Body of pancreas (tissue), 4 donors: ENCODE data around the gene EEPD1. TPM values are rescaled to one million over a fixed set of nuclear protein-coding genes. Genes with fewer than 3 reads are reported as not detected.

Source experiments
- ATAC-seq: fragments of 150-250 bp; one replicate; pipeline ENCODE4 v1.9.1; 2016
- DNase-seq, 4 donors: peaks; one replicate each; pipeline ENCODE4 v3.0.0-alpha.2; 2019
- H3K27ac ChIP-seq, 4 donors: fragments of 200-600 bp; sonication (generic); 1 replicate in 3 of 4; 2 replicates in 1 of 4; pipeline versions ENCODE4 v1.5.1 to v1.6.1; 2016 to 2019; ENCODE audit warnings: mild to moderate bottlenecking in 1 of 4, mixed read lengths in 1 of 4, moderate library complexity in 1 of 4
- H3K27me3 ChIP-seq, 2 donors: fragments of 200-600 bp; sonication (generic); one replicate each; pipeline ENCODE4 v1.6.0; 2016; ENCODE audit warnings: mild to moderate bottlenecking in 1 of 2
- H3K36me3 ChIP-seq, 2 donors: fragments of 200-600 bp; sonication (generic); replicated peaks in 1 of 2; 2 replicates each; pipeline ENCODE4 v1.5.1; 2016; ENCODE audit warnings: low read depth in 2 of 2; ENCODE audit not compliant: insufficient read depth in 1 of 2
- H3K4me1 ChIP-seq: fragments of 200-600 bp; sonication (generic); one replicate; pipeline ENCODE4 v1.6.0; 2016
- H3K4me3 ChIP-seq, 2 donors: fragments of 200-600 bp; sonication (generic); 1 replicate in 1 of 2; 2 replicates in 1 of 2; pipeline ENCODE4 v1.5.1; 2016 to 2019
- H3K9me3 ChIP-seq, 3 donors: fragments of 200-600 bp; sonication (generic); 1 replicate in 2 of 3; 2 replicates in 1 of 3; pipeline ENCODE4 v1.5.1; 2016
- CTCF ChIP-seq, 7 experiments: fragments of 450-650 bp in 4 of 7; fragments of 200-600 bp in 3 of 7; sonication (generic) in 3 of 7; IDR thresholded peaks; one replicate each; pipeline ENCODE4 v1.5.1; 2016 to 2019; ENCODE audit warnings: antibody characterized with exemption in 7 of 7
- POLR2A ChIP-seq, 3 donors: fragments of 450-650 bp; IDR thresholded peaks; one replicate each; pipeline ENCODE4 v1.6.1; 2016; ENCODE audit warnings: antibody characterized with exemption in 3 of 3, mild to moderate bottlenecking in 2 of 3
- WGBS, 2 donors: methylation state at CpG; one replicate each; pipeline ENCODE4 v1.1.5; 2017; 5-methylcytosine and 5-hydroxymethylcytosine counted together
- intact Hi-C: fragments of 100-400 bp; cut with DNase I; formaldehyde crosslinking; loops from one replicate; pipeline ENCODE4 v1.15.1; 2023
- total RNA-seq, 2 donors: library from RNA; depleted of rRNA; stranded (reverse); fragments of >200 nt; gene quantifications; one replicate each; pipeline ENCODE4 v1.1.0, GENCODE V29; 2016

Gene EEPD1
- total RNA-seq, 2 donors from 2014 or later: 13.5 to 24.1 TPM

GRCh38 chr7:36279926-36280315, 126.9 kb downstream of the EEPD1 start:
- H3K36me3 ChIP-seq: no peaks in the 10 kb centered on the region
- WGBS, 2 donors: 94 to 98% methylated on average over 9 of the region's 9 CpGs
- H3K9me3 ChIP-seq: no peaks in the 10 kb centered on the region
- peaks cover 62% of the 10 kb centered on the region for H3K4me1 ChIP-seq
- no peaks in the 10 kb centered on the region for H3K27me3 ChIP-seq
- DNase-seq (no peak), ATAC-seq (no peak)
- TF ChIP-seq POLR2A (IDR thresholded peaks at IDR 0.05) (no peak), CTCF (IDR thresholded peaks at IDR 0.05) (no peak)
- intact Hi-C loops: no loop called here
- H3K27ac ChIP-seq: peak overlapping the region in 1 of 4 donors; percentile 76
- H3K4me3 ChIP-seq: no peak overlapping the region

- 39 to 52% methylated on average over 13 to 18 of the region's 18 CpGs for WGBS, 2 donors
- Histone ChIP-seq H3K9me3 (no peaks in the 10 kb centered on the region), H3K27ac (peak overlapping the region in 3 of 4 donors; percentile 51 to 76 (median 70)), H3K4me1 (peaks cover 67% of the 10 kb centered on the region), H3K4me3 (no peak overlapping the region), H3K27me3 (no peaks in the 10 kb centered on the region), H3K36me3 (no peaks in the 10 kb centered on the region)
- no peak for TF ChIP-seq CTCF (IDR thresholded peaks at IDR 0.05)
- TF ChIP-seq POLR2A (IDR thresholded peaks at IDR 0.05): peak in 1 of 3 donors; percentile 10
- intact Hi-C loops: no loop called here
- DNase-seq (peak in 3 of 4 donors; percentile 52 to 72 (median 57)), ATAC-seq (peak; percentile 58)
Measured at GRCh38 chr7:36280840-36281812, 128.1 kb downstream of the EEPD1 start.

- H3K4me1 ChIP-seq: peaks cover 68% of the 10 kb centered on the region
- no peaks in the 10 kb centered on the region for H3K27me3 ChIP-seq
- ATAC-seq (no peak), DNase-seq (no peak)
- no peaks in the 10 kb centered on the region for H3K9me3 ChIP-seq
- H3K36me3 ChIP-seq: no peaks in the 10 kb centered on the region
- intact Hi-C loops: no loop called here
- WGBS, 2 donors: 71 to 73% methylated on average over 10 of the region's 10 CpGs
- TF ChIP-seq CTCF (IDR thresholded peaks at IDR 0.05) (no peak), POLR2A (IDR thresholded peaks at IDR 0.05) (no peak)
- peak overlapping the region in 3 of 4 donors; percentile 51 to 76 (median 70) for H3K27ac ChIP-seq
- no peak overlapping the region for H3K4me3 ChIP-seq
Measured at GRCh38 chr7:36281945-36282717, 129.1 kb downstream of the EEPD1 start.

DNA sequence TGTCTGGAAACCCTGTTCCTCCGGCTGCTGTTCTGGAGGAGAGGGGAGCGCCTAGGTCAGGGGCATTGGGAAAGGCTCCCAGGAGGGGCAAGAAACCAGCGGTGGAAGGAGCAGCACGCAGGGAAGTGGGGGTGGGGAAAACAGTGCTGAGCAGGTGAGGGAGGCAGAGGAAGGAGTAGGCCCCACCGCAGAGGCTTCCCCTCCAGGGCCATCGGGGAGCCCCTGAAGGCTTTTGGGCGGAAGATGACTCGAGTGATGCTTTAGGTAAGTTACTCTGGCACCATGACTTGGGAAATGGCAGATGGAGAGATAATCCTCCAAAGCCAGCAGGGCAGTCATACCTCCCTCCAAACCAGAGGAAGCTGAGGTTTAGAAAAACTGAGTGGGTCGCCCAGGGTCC, 130.1 kb downstream of the EEPD1 start:
- H3K36me3 ChIP-seq: no peaks in the 10 kb centered on the region
- ATAC-seq (no peak), DNase-seq (no peak)
- H3K27me3 ChIP-seq: no peaks in the 10 kb centered on the region
- no peak overlapping the region for H3K4me3 ChIP-seq
- H3K4me1 ChIP-seq: peaks cover 68% of the 10 kb centered on the region
- peak overlapping the region in 2 of 4 donors; percentile 34 to 76 for H3K27ac ChIP-seq
- intact Hi-C loops: no loop called here
- TF ChIP-seq POLR2A (IDR thresholded peaks at IDR 0.05) (no peak), CTCF (IDR thresholded peaks at IDR 0.05) (no peak)
- H3K9me3 ChIP-seq: no peaks in the 10 kb centered on the region
- WGBS, 2 donors: 88 to 89% methylated on average over 9 of the region's 9 CpGs
